ENCODE results near the gene MYO18A. TPM values are rescaled to one million over a fixed set of nuclear protein-coding genes. Genes with fewer than 3 reads are reported as not detected.

The MYO18A gene
- total RNA-seq, 1 donor = 39.8 TPM

- H2AFZ ChIP-seq (ENCODE audit: low read length) = no peak overlapping the region
- H3K9me3 ChIP-seq (ENCODE audit: low read depth, low read length) = no peaks in the 10 kb centered on the region
- no peaks in the 10 kb centered on the region for H3K27me3 ChIP-seq (ENCODE audit: insufficient read depth, low read length)
- H4K20me1 ChIP-seq (ENCODE audit: insufficient read depth, low read length) = peaks cover 20% of the 10 kb centered on the region
- H3K36me3 ChIP-seq (ENCODE audit: insufficient read depth, low read length) = peaks cover 41% of the 10 kb centered on the region
- H3K79me2 ChIP-seq (ENCODE audit: insufficient read depth, low read length) = no peaks in the 10 kb centered on the region
- DNase-seq (ENCODE audit: insufficient read length, low spot score, missing footprints) = no peak
- H3K4me1 ChIP-seq (ENCODE audit: insufficient read depth, low read length) = peaks cover 16% of the 10 kb centered on the region
- H3K4me2 ChIP-seq (ENCODE audit: insufficient read depth, low read length) = no peak overlapping the region
- no peak overlapping the region for H3K27ac ChIP-seq (ENCODE audit: low read depth, low read length)
- H3K4me3 ChIP-seq (ENCODE audit: insufficient read depth, low read length) = no peak overlapping the region
- TF ChIP-seq CTCF (IDR thresholded peaks at IDR 0.05; ENCODE audit: extremely low read depth, low read depth, low read length) = no peak
These were observed 72.0 kb downstream of the MYO18A start for GRCh38 chr17:29107933-29108822.

GRCh38 chr17:29107084-29107483, 73.1 kb downstream of the MYO18A start:
- no peak overlapping the region for H3K4me2 ChIP-seq (ENCODE audit: insufficient read depth, low read length)
- H3K79me2 ChIP-seq (ENCODE audit: insufficient read depth, low read length) = no peaks in the 10 kb centered on the region
- no peak overlapping the region for H3K27ac ChIP-seq (ENCODE audit: low read depth, low read length)
- H3K4me3 ChIP-seq (ENCODE audit: insufficient read depth, low read length) = no peak overlapping the region
- peaks cover 41% of the 10 kb centered on the region for H3K36me3 ChIP-seq (ENCODE audit: insufficient read depth, low read length)
- peaks cover 5% of the 10 kb centered on the region for H3K4me1 ChIP-seq (ENCODE audit: insufficient read depth, low read length)
- DNase-seq (ENCODE audit: insufficient read length, low spot score, missing footprints) = no peak
- H2AFZ ChIP-seq (ENCODE audit: low read length) = no peak overlapping the region
- no peaks in the 10 kb centered on the region for H3K9me3 ChIP-seq (ENCODE audit: low read depth, low read length)
- no peak for TF ChIP-seq CTCF (IDR thresholded peaks at IDR 0.05; ENCODE audit: extremely low read depth, low read depth, low read length)
- no peaks in the 10 kb centered on the region for H3K27me3 ChIP-seq (ENCODE audit: insufficient read depth, low read length)
- peaks cover 12% of the 10 kb centered on the region for H4K20me1 ChIP-seq (ENCODE audit: insufficient read depth, low read length)

- Histone ChIP-seq H3K79me2 (ENCODE audit: insufficient read depth, low read length) (no peaks in the 10 kb centered on the region), H3K4me2 (ENCODE audit: insufficient read depth, low read length) (no peak overlapping the region), H3K36me3 (ENCODE audit: insufficient read depth, low read length) (peaks cover 22% of the 10 kb centered on the region), H3K27me3 (ENCODE audit: insufficient read depth, low read length) (no peaks in the 10 kb centered on the region), H3K4me1 (ENCODE audit: insufficient read depth, low read length) (no peaks in the 10 kb centered on the region), H2AFZ (ENCODE audit: low read length) (no peak overlapping the region), H4K20me1 (ENCODE audit: insufficient read depth, low read length) (no peaks in the 10 kb centered on the region), H3K9me3 (ENCODE audit: low read depth, low read length) (no peaks in the 10 kb centered on the region), H3K27ac (ENCODE audit: low read depth, low read length) (no peak overlapping the region), H3K4me3 (ENCODE audit: insufficient read depth, low read length) (no peak overlapping the region)
- no peak for TF ChIP-seq CTCF (IDR thresholded peaks at IDR 0.05; ENCODE audit: extremely low read depth, low read depth, low read length)
- no peak for DNase-seq (ENCODE audit: insufficient read length, low spot score, missing footprints)
These were observed 76.9 kb downstream of the MYO18A start for GRCh38 chr17:29103341-29103740.

GRCh38 chr17:29102741-29103181, 77.4 kb downstream of the MYO18A start:
- DNase-seq (ENCODE audit: insufficient read length, low spot score, missing footprints) = no peak
- no peaks in the 10 kb centered on the region for H4K20me1 ChIP-seq (ENCODE audit: insufficient read depth, low read length)
- H2AFZ ChIP-seq (ENCODE audit: low read length) = no peak overlapping the region
- H3K9me3 ChIP-seq (ENCODE audit: low read depth, low read length) = no peaks in the 10 kb centered on the region
- no peak overlapping the region for H3K4me2 ChIP-seq (ENCODE audit: insufficient read depth, low read length)
- no peak overlapping the region for H3K4me3 ChIP-seq (ENCODE audit: insufficient read depth, low read length)
- H3K4me1 ChIP-seq (ENCODE audit: insufficient read depth, low read length) = no peaks in the 10 kb centered on the region
- H3K36me3 ChIP-seq (ENCODE audit: insufficient read depth, low read length) = peaks cover 24% of the 10 kb centered on the region
- no peak for TF ChIP-seq CTCF (IDR thresholded peaks at IDR 0.05; ENCODE audit: extremely low read depth, low read depth, low read length)
- no peak overlapping the region for H3K27ac ChIP-seq (ENCODE audit: low read depth, low read length)
- no peaks in the 10 kb centered on the region for H3K27me3 ChIP-seq (ENCODE audit: insufficient read depth, low read length)
- H3K79me2 ChIP-seq (ENCODE audit: insufficient read depth, low read length) = no peaks in the 10 kb centered on the region

Measured in osteoblast (primary cell).